ENCODE data around the gene ZNF609.
A peak's percentile ranks its signal among the peaks of the same experiment; 100 is the strongest.

The ZNF609 gene

GRCh38 chr15:64610257-64610919 lies 150.0 kb downstream of the ZNF609 start:
- Histone ChIP-seq H3K9me3 (ENCODE audit: insufficient read depth, low read depth, low read length) (no peaks in the 10 kb centered on the region), H3K27me3 (ENCODE audit: insufficient read depth, low read length) (no peaks in the 10 kb centered on the region), H3K36me3 (ENCODE audit: insufficient read depth, low read length) (no peaks in the 10 kb centered on the region), H3K9ac (ENCODE audit: low read depth, low read length) (no peak overlapping the region), H3K4me3 (ENCODE audit: low read length) (no peak overlapping the region), H3K4me1 (ENCODE audit: insufficient read depth, low read length) (peaks cover 5% of the 10 kb centered on the region; the same call in 1 of the 2 replicates), H3K27ac (ENCODE audit: low read depth, low read length) (no peak overlapping the region)
- WGBS, result 80% methylated on average over 7 of the region's 7 CpGs

DNA sequence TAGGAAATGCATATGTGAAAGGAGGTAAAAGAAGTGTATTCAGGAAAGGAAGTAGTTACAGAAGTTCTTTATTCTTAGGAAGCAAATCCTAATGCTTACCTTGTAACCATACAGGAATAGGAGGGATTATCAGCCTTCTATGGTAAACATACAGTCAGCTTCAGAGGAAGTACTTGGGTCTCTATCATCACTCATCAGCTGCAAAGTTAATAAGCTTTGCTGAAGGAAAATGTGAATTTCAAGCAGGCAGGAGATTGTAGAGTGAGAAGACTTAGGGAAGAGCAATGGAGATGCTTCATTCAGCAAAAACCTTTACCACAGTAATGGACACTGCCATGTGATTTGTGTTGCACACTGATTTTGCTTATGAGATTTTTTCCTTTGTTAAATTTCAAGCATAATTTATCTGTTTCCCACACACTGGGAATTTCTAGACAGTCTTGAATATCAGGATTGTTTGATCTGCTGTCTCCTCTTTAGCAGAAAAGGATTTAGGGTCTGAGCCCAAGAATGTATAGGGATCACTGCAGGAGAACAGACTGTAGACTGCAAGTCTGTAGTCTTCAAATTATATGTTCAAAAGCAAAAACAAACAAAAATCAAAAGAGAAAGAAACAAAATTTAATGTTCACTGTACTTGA lies 150.8 kb downstream of the ZNF609 start:
- Histone ChIP-seq H3K36me3 (ENCODE audit: insufficient read depth, low read length) (no peaks in the 10 kb centered on the region), H3K27ac (ENCODE audit: low read depth, low read length) (no peak overlapping the region), H3K4me3 (ENCODE audit: low read length) (no peak overlapping the region)

DNA sequence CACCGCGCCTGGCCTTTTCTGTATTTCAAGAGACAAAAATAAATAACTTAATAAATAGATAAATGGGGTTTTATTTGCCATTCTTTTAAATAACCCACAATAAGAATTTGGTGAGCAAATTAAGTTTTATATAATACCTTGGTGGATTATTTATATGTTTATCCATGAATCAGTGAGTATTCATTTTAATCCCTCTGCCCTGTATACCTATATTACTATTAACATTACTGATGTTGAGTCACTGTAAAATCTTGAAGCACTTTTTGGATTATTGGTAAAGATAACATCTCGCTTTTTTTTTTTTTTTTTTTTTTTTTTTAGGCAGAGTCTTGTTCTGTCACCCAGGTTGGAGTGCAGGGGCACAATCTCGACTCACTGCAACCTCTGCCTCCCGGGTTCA lies 154.1 kb downstream of the ZNF609 start:
- H3K36me3 ChIP-seq (ENCODE audit: insufficient read depth, low read length), result no peaks in the 10 kb centered on the region
- no peaks in the 10 kb centered on the region for H3K27me3 ChIP-seq (ENCODE audit: insufficient read depth, low read length)
- H3K4me1 ChIP-seq (ENCODE audit: insufficient read depth, low read length), result peaks cover 18% of the 10 kb centered on the region
- H3K4me3 ChIP-seq (ENCODE audit: low read length), result no peak overlapping the region
- WGBS, result 92% methylated on average over 4 of the region's 5 CpGs
- no peak overlapping the region for H3K9ac ChIP-seq (ENCODE audit: low read depth, low read length)
- no peaks in the 10 kb centered on the region for H3K9me3 ChIP-seq (ENCODE audit: insufficient read depth, low read depth, low read length)
- H3K27ac ChIP-seq (ENCODE audit: low read depth, low read length), result no peak overlapping the region

More for the DNA sequence above, 150.8 kb downstream of the ZNF609 start:
- Histone ChIP-seq H3K4me1 (ENCODE audit: insufficient read depth, low read length) (peaks cover 5% of the 10 kb centered on the region; the same call in 1 of the 2 replicates), H3K27me3 (ENCODE audit: insufficient read depth, low read length) (no peaks in the 10 kb centered on the region), H3K9me3 (ENCODE audit: insufficient read depth, low read depth, low read length) (no peaks in the 10 kb centered on the region), H3K9ac (ENCODE audit: low read depth, low read length) (no peak overlapping the region)

DNA sequence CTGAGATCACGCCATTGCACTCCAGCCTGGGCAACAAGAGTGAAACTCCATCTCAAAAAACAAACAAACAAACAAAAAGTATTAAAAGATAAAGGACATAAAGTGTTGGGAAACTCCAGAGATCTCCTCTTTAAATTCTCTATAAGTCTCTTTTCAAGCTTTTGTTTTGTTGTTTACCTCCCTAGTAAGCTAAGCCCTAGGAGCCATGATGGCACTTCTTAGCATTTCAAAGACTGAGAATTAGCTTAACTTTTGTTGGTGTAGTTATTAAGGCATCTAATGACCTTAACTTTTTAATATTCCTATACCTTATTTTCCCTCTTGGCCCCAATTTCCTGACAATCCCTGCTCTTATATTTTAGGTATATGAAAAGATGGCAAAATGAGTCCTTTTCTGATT lies 157.3 kb downstream of the ZNF609 start:
- peaks cover 22% of the 10 kb centered on the region for H3K4me1 ChIP-seq (ENCODE audit: insufficient read depth, low read length)
- H3K9me3 ChIP-seq (ENCODE audit: insufficient read depth, low read depth, low read length), result no peaks in the 10 kb centered on the region
- H3K36me3 ChIP-seq (ENCODE audit: insufficient read depth, low read length), result peaks cover 1% of the 10 kb centered on the region; the same call in 1 of the 2 replicates
- no peak overlapping the region for H3K9ac ChIP-seq (ENCODE audit: low read depth, low read length)
- H3K27me3 ChIP-seq (ENCODE audit: insufficient read depth, low read length), result no peaks in the 10 kb centered on the region
- no peak overlapping the region for H3K27ac ChIP-seq (ENCODE audit: low read depth, low read length)
- no peak overlapping the region for H3K4me3 ChIP-seq (ENCODE audit: low read length)
- WGBS, result no CpG with 5 or more reads among the region's 1 CpG

DNA sequence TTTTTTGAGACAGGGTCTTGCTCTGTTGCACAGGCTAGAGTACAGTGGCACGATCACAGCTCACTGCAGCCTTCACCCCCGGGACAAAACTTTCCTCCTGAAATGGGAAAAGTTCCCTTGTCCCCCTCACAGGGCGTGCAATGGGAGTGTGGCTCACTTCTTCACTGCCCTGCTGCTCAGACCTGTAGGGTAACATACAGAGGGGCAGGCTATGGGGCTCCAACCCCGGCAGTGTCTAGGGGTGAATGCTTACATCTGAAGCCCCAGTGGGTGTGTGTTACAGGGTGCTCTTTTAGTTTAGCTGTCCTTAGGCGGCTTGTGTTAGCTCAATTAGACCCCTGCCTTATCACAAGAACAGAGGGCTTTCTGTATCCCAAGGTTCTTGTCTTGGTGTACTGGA lies 157.8 kb downstream of the ZNF609 start:
- WGBS, result 65% methylated on average over 5 of the region's 5 CpGs
- peaks cover 5% of the 10 kb centered on the region for H3K36me3 ChIP-seq (ENCODE audit: insufficient read depth, low read length)
- no peaks in the 10 kb centered on the region for H3K9me3 ChIP-seq (ENCODE audit: insufficient read depth, low read depth, low read length)
- H3K9ac ChIP-seq (ENCODE audit: low read depth, low read length), result no peak overlapping the region; the same call in 1 of the 2 replicates
- H3K4me1 ChIP-seq (ENCODE audit: insufficient read depth, low read length), result peaks cover 22% of the 10 kb centered on the region
- no peak overlapping the region for H3K4me3 ChIP-seq (ENCODE audit: low read length)
- peak overlapping the region; percentile 22; the same call in 1 of the 2 replicates for H3K27ac ChIP-seq (ENCODE audit: low read depth, low read length)
- H3K27me3 ChIP-seq (ENCODE audit: insufficient read depth, low read length), result no peaks in the 10 kb centered on the region

GRCh38 chr15:64618540-64618939 lies 158.2 kb downstream of the ZNF609 start:
- Histone ChIP-seq H3K27me3 (ENCODE audit: insufficient read depth, low read length) (no peaks in the 10 kb centered on the region), H3K27ac (ENCODE audit: low read depth, low read length) (no peak overlapping the region), H3K4me3 (ENCODE audit: low read length) (no peak overlapping the region), H3K4me1 (ENCODE audit: insufficient read depth, low read length) (peaks cover 22% of the 10 kb centered on the region), H3K36me3 (ENCODE audit: insufficient read depth, low read length) (peaks cover 9% of the 10 kb centered on the region), H3K9ac (ENCODE audit: low read depth, low read length) (no peak overlapping the region; the same call in 1 of the 2 replicates), H3K9me3 (ENCODE audit: insufficient read depth, low read depth, low read length) (no peaks in the 10 kb centered on the region)
- WGBS, result 89% methylated on average over 11 of the region's 11 CpGs

DNA sequence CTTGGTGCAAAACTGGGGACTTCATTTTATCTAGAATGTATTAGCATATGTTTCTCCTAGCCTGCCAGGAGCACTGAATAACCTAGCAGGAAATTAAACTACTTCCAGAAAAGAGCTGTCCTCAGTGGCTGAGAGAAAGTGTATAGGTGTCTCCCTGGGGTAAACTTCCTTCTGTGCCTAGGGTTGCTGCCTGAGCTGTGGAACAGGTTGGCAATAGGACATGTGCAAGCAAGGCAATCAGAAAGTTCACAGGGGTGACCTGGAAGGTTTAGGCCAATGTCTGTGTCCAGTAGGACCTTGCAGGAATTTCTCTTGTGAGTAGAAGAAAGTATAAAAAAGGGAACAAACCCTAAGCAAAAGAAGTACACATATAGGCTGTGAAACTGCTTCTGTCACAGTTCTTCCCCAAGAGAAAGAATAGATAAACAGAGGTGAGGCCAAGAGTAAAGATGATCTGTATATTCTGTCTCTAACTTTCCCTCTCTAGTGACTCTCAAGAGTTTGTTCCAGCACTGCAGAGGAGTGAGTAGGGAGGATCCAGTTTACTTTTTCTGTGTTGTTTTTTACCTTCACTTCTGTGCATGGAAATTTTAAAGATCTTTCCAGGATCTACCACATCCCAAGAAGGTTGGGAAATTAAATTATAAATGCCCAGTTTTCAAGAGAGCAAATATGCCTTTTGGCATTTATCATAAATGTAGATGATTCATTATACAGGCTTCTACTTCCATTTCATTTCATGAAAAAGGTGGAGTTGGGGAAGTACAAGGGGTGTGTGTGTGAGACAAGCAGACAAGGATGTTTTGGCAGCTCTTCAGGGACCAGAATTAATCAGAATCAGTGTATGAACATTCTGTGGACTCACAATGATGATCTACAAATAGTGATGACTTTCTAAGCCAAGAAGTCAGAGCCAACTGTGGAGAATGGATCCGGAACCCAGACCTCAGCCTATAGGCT lies 159.8 kb downstream of the ZNF609 start:
- no peak overlapping the region for H3K27ac ChIP-seq (ENCODE audit: low read depth, low read length)
- H3K27me3 ChIP-seq (ENCODE audit: insufficient read depth, low read length), result no peaks in the 10 kb centered on the region
- H3K4me1 ChIP-seq (ENCODE audit: insufficient read depth, low read length), result peaks cover 22% of the 10 kb centered on the region
- 92% methylated on average over 1 of the region's 1 CpG for WGBS
- H3K4me3 ChIP-seq (ENCODE audit: low read length), result no peak overlapping the region
- peaks cover 17% of the 10 kb centered on the region for H3K36me3 ChIP-seq (ENCODE audit: insufficient read depth, low read length)
- H3K9me3 ChIP-seq (ENCODE audit: insufficient read depth, low read depth, low read length), result no peaks in the 10 kb centered on the region
- no peak overlapping the region for H3K9ac ChIP-seq (ENCODE audit: low read depth, low read length)

GRCh38 chr15:64621056-64621455 lies 160.7 kb downstream of the ZNF609 start:
- H3K27ac ChIP-seq (ENCODE audit: low read depth, low read length), result no peak overlapping the region
- H3K36me3 ChIP-seq (ENCODE audit: insufficient read depth, low read length), result peaks cover 17% of the 10 kb centered on the region
- H3K4me1 ChIP-seq (ENCODE audit: insufficient read depth, low read length), result peaks cover 22% of the 10 kb centered on the region
- 91% methylated on average over 3 of the region's 3 CpGs for WGBS
- H3K9ac ChIP-seq (ENCODE audit: low read depth, low read length), result no peak overlapping the region
- no peaks in the 10 kb centered on the region for H3K9me3 ChIP-seq (ENCODE audit: insufficient read depth, low read depth, low read length)
- H3K4me3 ChIP-seq (ENCODE audit: low read length), result no peak overlapping the region
- H3K27me3 ChIP-seq (ENCODE audit: insufficient read depth, low read length), result no peaks in the 10 kb centered on the region

- Histone ChIP-seq H3K27ac (ENCODE audit: low read depth, low read length) (no peak overlapping the region), H3K4me3 (ENCODE audit: low read length) (no peak overlapping the region), H3K27me3 (ENCODE audit: insufficient read depth, low read length) (no peaks in the 10 kb centered on the region), H3K36me3 (ENCODE audit: insufficient read depth, low read length) (peaks cover 20% of the 10 kb centered on the region), H3K9ac (ENCODE audit: low read depth, low read length) (no peak overlapping the region), H3K4me1 (ENCODE audit: insufficient read depth, low read length) (peaks cover 22% of the 10 kb centered on the region), H3K9me3 (ENCODE audit: insufficient read depth, low read depth, low read length) (no peaks in the 10 kb centered on the region)
- WGBS, result 100% methylated on average over 6 of the region's 7 CpGs
Measured at GRCh38 chr15:64622410-64623260, 162.3 kb downstream of the ZNF609 start.

DNA sequence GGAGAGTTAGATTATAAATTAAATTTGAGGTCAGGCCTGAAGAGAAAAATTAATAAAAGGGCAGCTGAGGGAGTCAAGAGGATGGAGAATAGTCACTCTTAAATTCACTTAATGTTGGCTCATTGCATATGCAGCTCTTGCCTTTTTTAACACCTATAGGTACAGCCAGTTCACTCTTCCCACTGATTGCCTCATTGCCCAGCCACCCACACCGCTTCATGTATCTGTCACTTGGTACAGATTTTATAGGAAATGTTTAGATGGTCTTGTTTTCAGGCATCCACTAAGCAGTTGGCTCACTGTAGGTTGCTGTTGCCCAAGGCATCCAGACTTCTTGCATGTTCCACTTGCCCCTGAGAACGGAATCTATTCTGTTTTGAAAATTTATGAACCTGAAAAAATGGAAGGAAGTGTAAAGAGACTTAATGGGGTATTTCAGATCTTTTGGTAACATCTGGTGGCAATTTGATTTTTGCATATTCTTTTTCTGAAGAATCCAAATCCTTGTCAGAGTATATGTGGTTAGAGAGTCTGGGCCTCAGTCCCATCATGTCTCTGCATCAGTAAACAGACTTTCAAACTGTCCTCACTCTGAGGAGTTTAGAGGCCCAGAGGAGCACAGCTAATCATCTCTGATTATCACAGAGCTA lies 163.1 kb downstream of the ZNF609 start:
- no peaks in the 10 kb centered on the region for H3K27me3 ChIP-seq (ENCODE audit: insufficient read depth, low read length)
- peaks cover 14% of the 10 kb centered on the region for H3K4me1 ChIP-seq (ENCODE audit: insufficient read depth, low read length)
- H3K27ac ChIP-seq (ENCODE audit: low read depth, low read length), result no peak overlapping the region
- no peak overlapping the region for H3K9ac ChIP-seq (ENCODE audit: low read depth, low read length)
- WGBS, result 96% methylated on average over 2 of the region's 2 CpGs
- no peaks in the 10 kb centered on the region for H3K9me3 ChIP-seq (ENCODE audit: insufficient read depth, low read depth, low read length)
- H3K4me3 ChIP-seq (ENCODE audit: low read length), result no peak overlapping the region
- H3K36me3 ChIP-seq (ENCODE audit: insufficient read depth, low read length), result peaks cover 20% of the 10 kb centered on the region
